T47D (cell line): ENCODE measurements around the gene IL3.

Experiments used
- DNase-seq, 2 experiments: peaks; one replicate each; pipeline versions ENCODE4 v3.0.0 to v3.0.0-alpha.2; 2011 to 2012; ENCODE audit warnings: low read depth in 1 of 2, low spot score in 1 of 2
- JUND ChIP-seq: IDR thresholded peaks from 2 replicates; pipeline ENCODE4 v1.6.1; 2012; ENCODE audit warnings: low read depth
- in situ Hi-C: cut with HindIII; loops from 2 replicates; pipeline ENCODE4 v1.10.0; 2016; ENCODE audit warnings: low sequenced_read_pairs, low pct_unique_long_range_greater_than_20kb

IL3 gene

GRCh38 chr5:132073231-132074013, 13.0 kb downstream of the IL3 start, which contains the start of gene CSF2:
CSF2 (plus strand) TSS chr5:132073789; CDS start chr5:132073824, 35 bp downstream.
- TF ChIP-seq JUND: no peak
- in situ Hi-C loops: no loop called here
- DNase-seq: no peak

- TF ChIP-seq JUND: no peak
- in situ Hi-C loops: no loop called here
Observed at GRCh38 chr5:132074091-132074771, 13.8 kb downstream of the IL3 start.

GRCh38 chr5:132074772-132075718, 14.6 kb downstream of the IL3 start:
- no peak for TF ChIP-seq JUND
- in situ Hi-C loops: no loop called here
- DNase-seq: peak in 1 of 2 experiments; percentile 29

More at GRCh38 chr5:132074091-132074771, 13.8 kb downstream of the IL3 start:
- no peak for DNase-seq

- TF ChIP-seq JUND: no peak
- DNase-seq: no peak
- in situ Hi-C loops: no loop called here
Observed at GRCh38 chr5:132075719-132076077, 15.2 kb downstream of the IL3 start.

- no peak for TF ChIP-seq JUND
- in situ Hi-C loops: no loop called here
- DNase-seq: no peak
Observed at GRCh38 chr5:132076202-132076830, 15.9 kb downstream of the IL3 start.

GRCh38 chr5:132076983-132077382, 16.5 kb downstream of the IL3 start:
- no peak for TF ChIP-seq JUND
- no peak for DNase-seq
- in situ Hi-C loops: no loop called here

- no peak for DNase-seq
- no peak for TF ChIP-seq JUND
- in situ Hi-C loops: no loop called here
Observed at GRCh38 chr5:132079081-132079480, 18.6 kb downstream of the IL3 start.

GRCh38 chr5:132079619-132080018, 19.2 kb downstream of the IL3 start:
- no peak for TF ChIP-seq JUND
- in situ Hi-C loops: no loop called here
- DNase-seq: no peak

- TF ChIP-seq JUND: no peak
- no peak for DNase-seq
- in situ Hi-C loops: no loop called here
Observed at GRCh38 chr5:132080595-132080994, 20.1 kb downstream of the IL3 start.

GRCh38 chr5:132081458-132081857, 21.0 kb downstream of the IL3 start:
- DNase-seq: no peak
- in situ Hi-C loops: no loop called here
- TF ChIP-seq JUND: no peak

- TF ChIP-seq JUND: no peak
- in situ Hi-C loops: no loop called here
- DNase-seq: no peak
Observed at GRCh38 chr5:132082329-132083023, 22.0 kb downstream of the IL3 start.

- no peak for DNase-seq
- in situ Hi-C loops: no loop called here
- no peak for TF ChIP-seq JUND
Observed at GRCh38 chr5:132083071-132083678, 22.7 kb downstream of the IL3 start.
